Activated CD4-positive, CD25-positive, alpha-beta regulatory T cell treated with anti-CD3 and anti-CD28 coated beads, Interleukin-2, amount 50 U/mL, for 16 hours (primary cell): ENCODE results near the gene CRYZL1.
A peak's percentile ranks its signal among the peaks of the same experiment; 100 is the strongest.
"Not testable (repeated sequence)": the region's sequence is repeated elsewhere in the genome, so short reads cannot be mapped to it uniquely, and the experiment has no call there.

Experiments used
- DNase-seq: peaks from one replicate; pipeline ENCODE4 v3.0.0-alpha.2; 2020; ENCODE audit warnings: low read depth, low spot score

CRYZL1 gene

GRCh38 chr21:33641352-33642026 is at the start of gene CRYZL1:
TSS of gene CRYZL1 (minus strand) at chr21:33641741. CDS start at chr21:33631551, 10,190 bp downstream.
- DNase-seq = peak; percentile 100

GRCh38 chr21:33690874-33691273 is 49.3 kb upstream of the CRYZL1 start:
- DNase-seq = no peak

GRCh38 chr21:33688353-33688752 is 46.8 kb upstream of the CRYZL1 start:
- DNase-seq = no peak

- no peak for DNase-seq
Measured at GRCh38 chr21:33687634-33688033, 46.1 kb upstream of the CRYZL1 start.

- no peak for DNase-seq
Measured at GRCh38 chr21:33686386-33686785, 44.8 kb upstream of the CRYZL1 start.

- DNase-seq = no peak
Measured at GRCh38 chr21:33685613-33686197, 44.2 kb upstream of the CRYZL1 start.

- no peak for DNase-seq
Measured at GRCh38 chr21:33684923-33685560, 43.5 kb upstream of the CRYZL1 start.

- no peak for DNase-seq
Measured at GRCh38 chr21:33684068-33684467, 42.5 kb upstream of the CRYZL1 start.

- DNase-seq = no peak
Measured at GRCh38 chr21:33682992-33683627, 41.6 kb upstream of the CRYZL1 start.

GRCh38 chr21:33680870-33681269 is 39.3 kb upstream of the CRYZL1 start:
- DNase-seq = no peak

- no peak for DNase-seq
Measured at GRCh38 chr21:33677450-33677849, 35.9 kb upstream of the CRYZL1 start.

GRCh38 chr21:33676666-33677065 is 35.1 kb upstream of the CRYZL1 start:
- not testable (repeated sequence) for DNase-seq

- no peak for DNase-seq
Measured at GRCh38 chr21:33674226-33674625, 32.7 kb upstream of the CRYZL1 start.

- no peak for DNase-seq
Measured at GRCh38 chr21:33673473-33673872, 31.9 kb upstream of the CRYZL1 start.

GRCh38 chr21:33670076-33670978 is 28.8 kb upstream of the CRYZL1 start:
- no peak for DNase-seq

GRCh38 chr21:33668620-33669019 is 27.1 kb upstream of the CRYZL1 start:
- DNase-seq = no peak

GRCh38 chr21:33668180-33668579 is 26.6 kb upstream of the CRYZL1 start:
- no peak for DNase-seq

- no peak for DNase-seq
Measured at GRCh38 chr21:33667636-33668035, 26.1 kb upstream of the CRYZL1 start.

GRCh38 chr21:33666153-33666552 is 24.6 kb upstream of the CRYZL1 start:
- DNase-seq = no peak

GRCh38 chr21:33664135-33664534 is 22.6 kb upstream of the CRYZL1 start:
- DNase-seq = no peak

GRCh38 chr21:33663241-33663640 is 21.7 kb upstream of the CRYZL1 start:
- DNase-seq = no peak

- DNase-seq = no peak
Measured at GRCh38 chr21:33662046-33662445, 20.5 kb upstream of the CRYZL1 start.
